Measurements from ENCODE around the gene SHC3.

DNA sequence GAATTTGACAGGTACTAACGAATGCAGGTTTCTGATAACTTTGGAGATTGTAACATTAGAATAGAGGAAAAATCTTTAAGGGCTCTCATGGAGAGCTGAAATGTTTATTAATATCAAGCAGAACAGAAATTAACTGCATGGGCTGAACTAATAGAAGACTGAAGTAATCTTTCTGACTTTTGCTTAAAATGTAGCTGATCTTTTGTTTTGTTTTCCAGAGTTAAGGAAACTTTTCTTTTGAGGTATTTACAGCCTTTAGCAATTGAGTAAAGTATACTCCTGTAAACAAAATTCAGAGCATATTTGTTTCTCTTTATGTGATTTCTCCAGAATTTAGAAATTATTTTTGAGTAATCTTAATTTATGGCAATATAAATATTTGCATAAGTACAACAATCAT lies 43.9 kb downstream of the SHC3 start:
- TF ChIP-seq CTCF (IDR thresholded peaks at IDR 0.05) (no peak), EP300 (IDR thresholded peaks at IDR 0.05) (no peak), POLR2AphosphoS5 (IDR thresholded peaks at IDR 0.05) (no peak), POLR2A (IDR thresholded peaks at IDR 0.05) (no peak)

Measured in gastroesophageal sphincter (tissue), 3 donors.